ENCODE data around the gene CIAO3. TPM values are rescaled to one million over a fixed set of nuclear protein-coding genes. Genes with fewer than 3 reads are reported as not detected.

CIAO3 gene
- total RNA-seq, 2 experiments from 2014 or later: 34.8 to 37.0 TPM

DNA sequence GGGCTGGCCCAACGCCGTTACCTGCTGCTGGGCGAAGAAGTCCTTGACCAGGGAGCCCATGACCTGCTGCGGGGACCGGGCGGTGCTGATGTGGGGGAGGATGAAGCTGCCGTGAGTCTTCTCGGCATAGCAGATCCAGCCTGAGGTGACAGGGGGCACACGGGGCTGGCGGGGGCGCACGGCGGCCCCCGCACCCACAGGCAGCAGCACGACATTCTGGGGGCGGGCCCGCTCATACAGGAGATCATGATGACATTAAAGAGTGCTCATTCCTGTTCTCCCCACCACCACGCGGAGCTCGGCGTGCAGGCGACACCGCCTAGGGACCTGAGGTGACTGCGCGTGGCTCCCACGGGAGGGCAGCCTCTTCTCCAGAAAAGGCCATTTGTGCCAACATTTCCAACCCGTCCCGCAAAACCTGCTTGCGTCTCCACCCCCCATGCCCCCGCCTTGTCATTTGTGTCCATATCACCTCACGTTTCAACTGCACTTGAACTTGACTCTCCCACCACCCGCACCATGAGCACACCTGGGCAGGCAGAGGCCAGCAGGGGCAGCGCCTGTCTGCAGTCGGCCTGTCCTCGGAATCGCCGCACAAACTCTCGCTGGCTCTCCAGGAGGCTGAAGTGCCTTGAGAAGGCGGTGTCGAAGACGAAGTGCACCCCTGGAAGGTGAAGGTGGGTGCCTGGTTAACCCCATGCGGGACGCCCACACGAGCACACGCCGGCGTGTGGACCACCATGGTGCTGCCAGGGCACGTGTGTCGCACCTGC is 6.4 kb downstream of the CIAO3 start:
- Mint-ChIP-seq H3K36me3 (peaks cover 9% of the 10 kb centered on the region), H3K4me1 (peaks cover 39% of the 10 kb centered on the region), H3K27ac (no peak overlapping the region), H3K9me3 (ENCODE audit: low read depth) (no peaks in the 10 kb centered on the region), H3K4me3 (no peak overlapping the region), H3K27me3 (no peaks in the 10 kb centered on the region)
- DNase-seq: no peak
- CTCF ChIA-PET: interaction anchor here (3.0 to 3.5 kb wide), 2 partner anchors 9 to 22 kb away, joined by 13 to 17 read pairs; partner anchors contain the start of genes CCDC78 and HAGHL
- no peak for ATAC-seq

DNA sequence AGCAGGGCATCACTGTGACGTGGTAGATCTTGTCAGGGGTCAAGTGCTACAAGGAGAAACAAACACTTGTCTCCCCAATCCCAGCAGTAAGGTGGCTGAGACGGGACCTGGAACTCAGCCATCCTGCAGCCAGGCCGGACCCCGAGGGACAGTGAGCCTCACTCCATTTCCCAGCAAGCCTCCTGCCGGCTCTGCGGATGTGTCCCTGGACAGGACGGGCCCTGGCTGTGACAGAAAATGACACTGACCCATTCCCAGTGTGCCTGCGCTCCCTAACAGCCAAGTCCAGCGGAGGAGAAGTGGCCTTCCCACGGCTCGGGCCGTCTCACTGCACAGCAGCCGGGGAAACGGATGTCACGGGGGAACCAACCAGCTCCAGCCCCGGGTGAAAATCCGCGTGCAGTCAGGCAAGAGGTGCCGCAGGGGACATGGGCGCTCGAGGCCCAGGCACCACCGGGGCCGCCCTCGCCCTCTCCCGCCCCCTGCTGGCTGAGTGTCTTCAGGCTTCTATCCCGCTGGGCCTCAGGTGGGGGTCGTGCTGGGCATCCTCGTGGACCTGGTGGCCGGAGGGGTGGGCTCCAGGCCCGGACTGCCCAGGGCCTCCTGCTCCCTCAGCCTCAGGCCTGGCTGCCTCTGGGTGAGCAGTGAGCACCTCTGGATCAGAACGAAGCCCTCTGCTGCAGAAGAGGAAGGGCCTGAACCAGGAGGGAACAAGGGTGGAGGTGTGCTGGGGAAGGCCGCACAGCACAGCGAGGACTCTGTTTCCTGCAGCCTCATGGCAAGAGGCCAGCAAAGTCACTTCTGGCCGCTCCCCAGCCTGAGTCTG is 7.2 kb downstream of the CIAO3 start:
- Mint-ChIP-seq H3K27ac (no peak overlapping the region), H3K9me3 (ENCODE audit: low read depth) (no peaks in the 10 kb centered on the region), H3K36me3 (peaks cover 6% of the 10 kb centered on the region), H3K4me1 (peaks cover 36% of the 10 kb centered on the region), H3K4me3 (no peak overlapping the region), H3K27me3 (no peaks in the 10 kb centered on the region)
- ATAC-seq (no peak), DNase-seq (peak; percentile 45)
- CTCF ChIA-PET: interaction anchor here (1.0 to 3.5 kb wide), 5 partner anchors 8 to 22 kb away, joined by 3 to 17 read pairs (median 8); partner anchors contain the start of genes CCDC78 and HAGHL

DNA sequence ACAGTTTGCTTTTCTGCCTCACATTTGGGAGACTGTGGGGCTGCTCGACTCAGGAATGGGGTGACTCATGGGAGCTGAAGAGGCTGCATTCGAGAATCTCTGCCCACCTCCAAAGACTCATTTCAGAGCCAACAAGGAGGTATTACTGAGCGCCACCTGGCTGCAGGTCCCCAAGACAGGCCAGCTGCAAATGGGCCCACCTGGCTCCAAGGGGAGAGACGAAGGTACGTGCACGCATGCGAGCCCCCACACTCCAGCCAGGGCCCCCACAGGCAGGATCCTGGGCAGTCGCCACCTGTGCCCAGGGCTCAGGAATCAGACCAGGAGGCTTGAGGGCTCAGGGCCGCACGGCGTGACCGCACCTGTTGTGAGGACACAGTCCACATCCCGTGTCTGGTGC is 7.9 kb downstream of the CIAO3 start:
- H3K27ac Mint-ChIP-seq: no peak overlapping the region
- no peaks in the 10 kb centered on the region for H3K9me3 Mint-ChIP-seq (ENCODE audit: low read depth)
- no peak overlapping the region for H3K4me3 Mint-ChIP-seq
- no peak for ATAC-seq
- DNase-seq: no peak
- no peaks in the 10 kb centered on the region for H3K27me3 Mint-ChIP-seq
- CTCF ChIA-PET: interaction anchor here (1.0 to 2.1 kb wide), 4 partner anchors 13 to 23 kb away, joined by 3 to 8 read pairs (median 3); no protein-coding TSS in a partner anchor
- H3K36me3 Mint-ChIP-seq: peaks cover 4% of the 10 kb centered on the region
- peaks cover 34% of the 10 kb centered on the region for H3K4me1 Mint-ChIP-seq

- H3K36me3 Mint-ChIP-seq: peaks cover 2% of the 10 kb centered on the region
These were observed 8.5 kb downstream of the CIAO3 start for GRCh38 chr16:732332-732731.

GRCh38 chr16:730666-731509 is 9.9 kb downstream of the CIAO3 start:
- Mint-ChIP-seq H3K9me3 (ENCODE audit: low read depth) (no peaks in the 10 kb centered on the region), H3K27ac (no peak overlapping the region), H3K4me1 (peaks cover 18% of the 10 kb centered on the region), H3K27me3 (no peaks in the 10 kb centered on the region), H3K36me3 (no peaks in the 10 kb centered on the region), H3K4me3 (no peak overlapping the region)
- ATAC-seq: no peak
- CTCF ChIA-PET: interaction anchor here (1.0 to 2.1 kb wide), 6 partner anchors 10 to 21 kb away, joined by 3 to 8 read pairs (median 4); partner anchors contain the start of genes ANTKMT, CIAO3 and METRN
- peak; percentile 40 for DNase-seq

More at GRCh38 chr16:732332-732731, 8.5 kb downstream of the CIAO3 start:
- Mint-ChIP-seq H3K9me3 (ENCODE audit: low read depth) (no peaks in the 10 kb centered on the region), H3K4me1 (peaks cover 30% of the 10 kb centered on the region), H3K27me3 (no peaks in the 10 kb centered on the region), H3K4me3 (no peak overlapping the region), H3K27ac (no peak overlapping the region)
- ATAC-seq (no peak), DNase-seq (no peak)
- CTCF ChIA-PET: interaction anchor here (1.1 to 2.1 kb wide), 6 partner anchors 8 to 22 kb away, joined by 3 to 8 read pairs (median 3); partner anchors contain the start of genes ANTKMT and CIAO3

DNA sequence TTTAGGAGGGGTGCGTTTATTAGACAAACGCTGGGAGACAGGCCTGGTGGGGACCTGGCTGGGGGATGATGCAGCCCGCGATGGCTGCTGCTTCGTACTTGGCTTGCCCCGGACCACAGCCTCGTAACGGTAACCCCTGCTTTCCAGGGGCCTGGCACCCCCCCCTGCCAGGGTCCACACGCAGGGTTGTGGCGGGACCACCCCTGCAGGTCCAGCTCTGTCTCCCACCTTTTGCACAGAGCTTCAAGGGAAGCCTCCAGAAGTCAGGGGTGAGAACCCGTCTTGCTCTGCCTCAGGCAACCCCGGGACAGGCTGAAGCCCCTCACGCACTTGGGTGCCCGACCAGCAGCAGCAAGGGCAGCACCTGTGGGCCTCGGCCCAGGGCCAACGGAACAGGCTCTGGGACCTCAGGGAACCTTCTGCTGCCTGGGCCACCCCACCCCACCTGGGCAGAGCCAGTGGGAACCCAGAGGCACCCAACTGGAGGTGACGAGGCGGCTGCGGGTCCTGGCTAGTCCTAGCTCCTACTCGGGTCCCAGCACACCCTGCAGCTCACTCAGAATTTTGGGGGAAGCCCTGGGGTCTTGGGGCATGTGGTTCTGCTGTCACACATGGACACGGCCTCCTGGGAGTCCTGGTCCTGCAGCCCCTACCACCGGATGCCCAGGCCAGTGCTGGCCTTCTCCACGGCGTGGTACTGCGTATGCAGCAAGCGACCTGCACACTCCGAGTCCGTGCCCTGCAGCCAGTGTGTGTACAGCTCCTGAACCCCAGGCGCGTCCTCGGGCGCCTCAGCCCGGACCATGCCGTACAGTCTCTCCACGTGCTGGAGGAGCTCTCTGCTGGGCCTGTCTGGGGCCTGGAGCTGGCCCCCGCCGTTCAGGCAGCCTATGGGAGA is 10.8 kb downstream of the CIAO3 start:
- Mint-ChIP-seq H3K36me3 (no peaks in the 10 kb centered on the region), H3K4me1 (peaks cover 10% of the 10 kb centered on the region), H3K27ac (no peak overlapping the region), H3K4me3 (no peak overlapping the region), H3K9me3 (ENCODE audit: low read depth) (no peaks in the 10 kb centered on the region), H3K27me3 (no peaks in the 10 kb centered on the region)
- DNase-seq (peak; percentile 40), ATAC-seq (no peak)
- CTCF ChIA-PET: interaction anchor here (0.9 to 1.4 kb wide), 4 partner anchors 9 to 15 kb away, joined by 3 to 6 read pairs (median 4); partner anchors contain the start of genes ANTKMT, CIAO3 and METRN

DNA sequence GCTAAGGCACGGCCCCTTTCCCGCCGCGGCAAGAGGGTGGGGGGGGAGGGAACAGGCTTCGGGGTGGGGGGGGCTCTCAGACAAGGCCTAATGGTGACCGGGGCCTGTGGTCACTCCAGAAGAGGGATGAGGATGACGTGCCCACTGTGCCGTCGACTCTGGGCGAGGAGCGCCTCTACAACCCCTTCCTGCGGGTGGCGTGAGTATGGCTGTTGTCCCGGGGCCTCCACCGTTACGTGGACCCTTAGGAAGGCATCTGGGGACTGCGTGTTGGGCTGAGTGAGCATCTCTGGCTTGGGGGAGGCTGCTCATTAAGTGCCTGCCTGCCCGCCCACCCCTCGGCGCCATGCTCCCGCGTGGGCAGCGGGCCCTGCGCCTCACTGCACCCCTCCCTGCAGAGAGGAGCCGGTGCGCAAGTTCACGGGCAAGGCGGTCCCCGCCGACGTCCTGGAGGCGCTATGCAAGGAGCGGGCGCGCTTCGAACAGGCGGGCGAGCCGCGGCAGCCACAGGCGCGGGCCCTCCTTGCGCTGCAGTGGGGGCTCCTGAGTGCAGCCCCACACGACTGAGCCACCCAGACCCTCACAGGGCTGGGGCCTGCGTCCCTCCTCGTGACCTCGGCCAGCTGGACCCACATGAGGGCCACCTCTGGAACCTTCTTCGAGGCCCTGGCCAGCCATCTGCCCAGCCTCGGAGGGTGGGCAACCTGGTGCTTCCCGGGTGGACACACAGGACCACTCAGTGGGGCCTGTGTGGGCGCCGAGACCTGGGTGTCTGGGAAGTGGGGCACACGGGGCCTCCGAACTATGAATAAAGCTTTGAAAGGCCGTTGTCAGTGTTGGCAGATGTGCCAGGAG is 11.7 kb downstream of the CIAO3 start:
- Mint-ChIP-seq H3K4me3 (no peak overlapping the region), H3K27me3 (no peaks in the 10 kb centered on the region), H3K36me3 (no peaks in the 10 kb centered on the region), H3K9me3 (ENCODE audit: low read depth) (no peaks in the 10 kb centered on the region), H3K27ac (no peak overlapping the region), H3K4me1 (peaks cover 4% of the 10 kb centered on the region)
- CTCF ChIA-PET: interaction anchor here (0.9 to 1.4 kb wide), 2 partner anchors 8 to 9 kb away, joined by 3 to 4 read pairs; partner anchors contain the start of gene ANTKMT
- ATAC-seq (no peak), DNase-seq (no peak)

- DNase-seq (peak; percentile 79), ATAC-seq (peak; percentile 71)
- Mint-ChIP-seq H3K27me3 (no peaks in the 10 kb centered on the region), H3K4me3 (no peak overlapping the region), H3K9me3 (ENCODE audit: low read depth) (no peaks in the 10 kb centered on the region), H3K4me1 (peaks cover 4% of the 10 kb centered on the region), H3K27ac (no peak overlapping the region), H3K36me3 (no peaks in the 10 kb centered on the region)
- CTCF ChIA-PET: interaction anchor here (1.2 to 5.8 kb wide), 3 partner anchors 10 to 16 kb away, joined by 3 to 33 read pairs (median 6); partner anchors contain the start of gene METRN
These were observed 12.5 kb downstream of the CIAO3 start for GRCh38 chr16:728131-728889.

DNA sequence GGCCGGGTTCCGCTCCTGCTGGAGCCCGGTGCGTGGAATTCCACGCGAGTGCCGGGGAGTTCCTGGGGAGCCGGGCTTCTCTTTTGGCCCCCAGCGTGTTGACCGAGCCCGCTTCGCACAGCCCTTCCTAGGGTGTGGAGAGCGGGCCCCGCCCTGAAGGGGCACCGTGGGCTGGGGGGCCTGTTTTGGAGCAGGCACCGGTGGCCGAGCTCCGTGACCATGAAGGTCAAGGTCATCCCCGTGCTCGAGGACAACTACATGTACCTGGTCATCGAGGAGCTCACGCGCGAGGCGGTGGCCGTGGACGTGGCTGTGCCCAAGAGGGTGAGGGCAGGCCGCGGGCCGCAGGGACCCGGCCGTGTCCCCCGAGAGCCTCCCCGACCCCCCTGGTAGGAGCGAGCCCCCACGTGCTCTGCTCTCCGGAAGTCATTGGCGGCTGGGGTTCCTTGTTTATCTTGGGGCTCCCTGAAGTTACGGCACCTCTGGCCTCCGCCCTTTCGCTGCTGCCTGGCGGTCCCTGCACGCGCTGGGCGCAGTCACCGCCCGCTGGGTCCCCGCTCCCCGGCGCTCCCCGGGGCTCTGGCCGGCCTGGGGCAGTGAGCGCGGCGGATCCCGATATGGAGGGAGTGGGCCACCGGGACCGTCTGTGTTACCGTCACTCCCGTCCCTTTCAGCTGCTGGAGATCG is 13.4 kb downstream of the CIAO3 start:
- ATAC-seq: peak; percentile 31
- Mint-ChIP-seq H3K27me3 (no peaks in the 10 kb centered on the region), H3K27ac (no peak overlapping the region), H3K4me1 (peaks cover 4% of the 10 kb centered on the region), H3K36me3 (no peaks in the 10 kb centered on the region), H3K9me3 (ENCODE audit: low read depth) (no peaks in the 10 kb centered on the region), H3K4me3 (peak overlapping the region; percentile 56)
- CTCF ChIA-PET: interaction anchor here (1.1 to 5.8 kb wide), 4 partner anchors 11 to 15 kb away, joined by 3 to 33 read pairs (median 4); partner anchors contain the start of genes CIAO3 and METRN
- DNase-seq: peak; percentile 66
